Measurements from ENCODE around the gene CRTC3. TPM values are rescaled to one million over a fixed set of nuclear protein-coding genes. Genes with fewer than 3 reads are reported as not detected.

Gene CRTC3
- total and polyA plus RNA-seq, 2 donors (not counting 1 experiment from before 2014, with no cell fraction given): 18.3 to 23.4 TPM

DNA sequence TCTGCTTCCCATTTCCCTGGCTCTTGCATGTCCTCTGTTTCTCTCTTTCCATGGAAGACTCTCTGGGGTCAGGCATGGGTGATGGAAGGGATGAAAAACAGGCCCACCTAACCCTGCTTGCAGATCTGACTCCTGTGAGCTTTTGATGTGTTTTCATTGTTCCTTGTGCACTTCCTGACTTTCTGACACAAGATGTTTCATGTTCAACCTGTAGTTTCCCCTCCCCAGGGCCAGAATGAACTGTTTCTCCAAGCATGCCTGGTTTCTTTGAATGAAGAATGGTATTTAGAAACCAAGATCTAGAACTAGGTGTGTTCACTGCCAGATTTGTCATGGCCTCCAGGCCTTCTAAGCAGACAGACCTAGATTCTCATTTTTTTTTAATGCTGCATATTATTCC lies 36.1 kb upstream of the CRTC3 start:
- no peaks in the 10 kb centered on the region for H3K79me2 ChIP-seq (ENCODE audit: control insufficient read depth, insufficient read depth, low read length)
- H2AFZ ChIP-seq (ENCODE audit: low read length): no peak overlapping the region
- H3K36me3 ChIP-seq (ENCODE audit: control insufficient read depth, insufficient read depth, low read length): peaks cover 8% of the 10 kb centered on the region
- DNase-seq (ENCODE audit: low read depth in 2 of 2): no peak
- no peaks in the 10 kb centered on the region for H3K9me3 ChIP-seq (ENCODE audit: control insufficient read depth, insufficient read depth, low read depth, low read length)
- TF ChIP-seq EZH2 (IDR thresholded peaks at IDR 0.05; ENCODE audit: low read length, missing control alignments): no peak
- TF ChIP-seq, protein P1, sequence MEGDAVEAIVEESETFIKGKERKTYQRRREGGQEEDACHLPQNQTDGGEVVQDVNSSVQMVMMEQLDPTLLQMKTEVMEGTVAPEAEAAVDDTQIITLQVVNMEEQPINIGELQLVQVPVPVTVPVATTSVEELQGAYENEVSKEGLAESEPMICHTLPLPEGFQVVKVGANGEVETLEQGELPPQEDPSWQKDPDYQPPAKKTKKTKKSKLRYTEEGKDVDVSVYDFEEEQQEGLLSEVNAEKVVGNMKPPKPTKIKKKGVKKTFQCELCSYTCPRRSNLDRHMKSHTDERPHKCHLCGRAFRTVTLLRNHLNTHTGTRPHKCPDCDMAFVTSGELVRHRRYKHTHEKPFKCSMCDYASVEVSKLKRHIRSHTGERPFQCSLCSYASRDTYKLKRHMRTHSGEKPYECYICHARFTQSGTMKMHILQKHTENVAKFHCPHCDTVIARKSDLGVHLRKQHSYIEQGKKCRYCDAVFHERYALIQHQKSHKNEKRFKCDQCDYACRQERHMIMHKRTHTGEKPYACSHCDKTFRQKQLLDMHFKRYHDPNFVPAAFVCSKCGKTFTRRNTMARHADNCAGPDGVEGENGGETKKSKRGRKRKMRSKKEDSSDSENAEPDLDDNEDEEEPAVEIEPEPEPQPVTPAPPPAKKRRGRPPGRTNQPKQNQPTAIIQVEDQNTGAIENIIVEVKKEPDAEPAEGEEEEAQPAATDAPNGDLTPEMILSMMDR (conservative IDR thresholded peaks at IDR 0.05 in 1 of 2, IDR thresholded peaks at IDR 0.05 in 1 of 2; ENCODE audit: low read depth in 1 of 2, low read length in 2 of 2): no peak
- no peaks in the 10 kb centered on the region for H4K20me1 ChIP-seq (ENCODE audit: control insufficient read depth, extremely low read depth, insufficient read depth, low read length)
- no peak overlapping the region for H3K4me3 ChIP-seq (replicated peaks in 1 of 4; ENCODE audit: control extremely low read depth in 1 of 4, insufficient read depth in 1 of 4, low read depth in 3 of 4, low read length in 4 of 4)
- no peaks in the 10 kb centered on the region for H3K27me3 ChIP-seq (ENCODE audit: control insufficient read depth, insufficient read depth, low read length)
- H3K9ac ChIP-seq (ENCODE audit: insufficient read depth, low read length): no peak overlapping the region
- H3K27ac ChIP-seq (ENCODE audit: insufficient read depth, low read length): no peak overlapping the region
- H3K4me2 ChIP-seq (ENCODE audit: extremely low read depth, insufficient read depth, low read length): no peak overlapping the region
- H3K4me1 ChIP-seq (ENCODE audit: control insufficient read depth, extremely low read depth, insufficient read depth, low read length): no peaks in the 10 kb centered on the region

DNA sequence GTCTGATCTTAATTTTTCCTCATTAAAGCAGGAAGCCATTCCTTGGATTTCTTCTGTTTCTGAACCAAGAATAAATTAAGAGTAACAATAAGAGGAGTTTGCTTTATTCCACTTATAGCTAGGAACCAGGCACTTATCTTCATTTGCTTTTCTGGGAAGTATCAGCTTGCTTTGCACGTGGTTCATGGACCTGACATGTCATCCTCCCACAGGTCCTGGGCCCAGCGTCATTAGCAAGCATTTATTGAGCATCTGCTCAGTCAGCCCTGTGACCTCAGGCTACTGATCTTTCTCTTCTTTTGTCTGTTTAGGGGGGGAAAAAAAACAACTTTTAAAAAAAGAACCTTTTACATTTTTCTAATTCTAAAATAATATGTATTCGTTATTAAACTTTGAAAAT lies 34.7 kb upstream of the CRTC3 start:
- Histone ChIP-seq H3K36me3 (ENCODE audit: control insufficient read depth, insufficient read depth, low read length) (peaks cover 13% of the 10 kb centered on the region), H3K4me3 (replicated peaks in 1 of 4; ENCODE audit: control extremely low read depth in 1 of 4, insufficient read depth in 1 of 4, low read depth in 3 of 4, low read length in 4 of 4) (no peak overlapping the region), H3K9ac (ENCODE audit: insufficient read depth, low read length) (no peak overlapping the region), H3K79me2 (ENCODE audit: control insufficient read depth, insufficient read depth, low read length) (no peaks in the 10 kb centered on the region), H3K4me1 (ENCODE audit: control insufficient read depth, extremely low read depth, insufficient read depth, low read length) (no peaks in the 10 kb centered on the region), H3K4me2 (ENCODE audit: extremely low read depth, insufficient read depth, low read length) (no peak overlapping the region), H3K27me3 (ENCODE audit: control insufficient read depth, insufficient read depth, low read length) (no peaks in the 10 kb centered on the region), H3K27ac (ENCODE audit: insufficient read depth, low read length) (no peak overlapping the region), H3K9me3 (ENCODE audit: control insufficient read depth, insufficient read depth, low read depth, low read length) (no peaks in the 10 kb centered on the region), H2AFZ (ENCODE audit: low read length) (no peak overlapping the region), H4K20me1 (ENCODE audit: control insufficient read depth, extremely low read depth, insufficient read depth, low read length) (no peaks in the 10 kb centered on the region)
- TF ChIP-seq, protein P1 (conservative IDR thresholded peaks at IDR 0.05 in 1 of 2, IDR thresholded peaks at IDR 0.05 in 1 of 2; ENCODE audit: low read depth in 1 of 2, low read length in 2 of 2): no peak
- no peak for TF ChIP-seq EZH2 (IDR thresholded peaks at IDR 0.05; ENCODE audit: low read length, missing control alignments)
- DNase-seq (ENCODE audit: low read depth in 2 of 2): no peak

GRCh38 chr15:90496791-90497190 lies 32.9 kb upstream of the CRTC3 start:
- TF ChIP-seq, protein P1 (conservative IDR thresholded peaks at IDR 0.05 in 1 of 2, IDR thresholded peaks at IDR 0.05 in 1 of 2; ENCODE audit: low read depth in 1 of 2, low read length in 2 of 2): no peak
- TF ChIP-seq EZH2 (IDR thresholded peaks at IDR 0.05; ENCODE audit: low read length, missing control alignments): no peak
- no peaks in the 10 kb centered on the region for H3K9me3 ChIP-seq (ENCODE audit: control insufficient read depth, insufficient read depth, low read depth, low read length)
- no peak overlapping the region for H3K9ac ChIP-seq (ENCODE audit: insufficient read depth, low read length)
- no peaks in the 10 kb centered on the region for H3K27me3 ChIP-seq (ENCODE audit: control insufficient read depth, insufficient read depth, low read length)
- H3K27ac ChIP-seq (ENCODE audit: insufficient read depth, low read length): no peak overlapping the region
- no peak overlapping the region for H2AFZ ChIP-seq (ENCODE audit: low read length)
- H3K36me3 ChIP-seq (ENCODE audit: control insufficient read depth, insufficient read depth, low read length): peaks cover 10% of the 10 kb centered on the region
- no peak for DNase-seq (ENCODE audit: low read depth in 2 of 2)
- no peaks in the 10 kb centered on the region for H4K20me1 ChIP-seq (ENCODE audit: control insufficient read depth, extremely low read depth, insufficient read depth, low read length)
- no peaks in the 10 kb centered on the region for H3K79me2 ChIP-seq (ENCODE audit: control insufficient read depth, insufficient read depth, low read length)
- no peaks in the 10 kb centered on the region for H3K4me1 ChIP-seq (ENCODE audit: control insufficient read depth, extremely low read depth, insufficient read depth, low read length)
- H3K4me2 ChIP-seq (ENCODE audit: extremely low read depth, insufficient read depth, low read length): no peak overlapping the region
- H3K4me3 ChIP-seq (replicated peaks in 1 of 4; ENCODE audit: control extremely low read depth in 1 of 4, insufficient read depth in 1 of 4, low read depth in 3 of 4, low read length in 4 of 4): no peak overlapping the region

Data from fibroblast of lung (primary cell).